DND-41 (cell line): ENCODE results near the gene NEXN.

Source experiments
- EZH2 ChIP-seq: IDR thresholded peaks from 3 replicates; pipeline ENCODE4 v1.6.1; 2012; ENCODE audit warnings: borderline replicate concordance, low read depth, mild to moderate bottlenecking, moderate library complexity, low read length, inconsistent platforms; ENCODE audit not compliant: severe bottlenecking
- TF ChIP-seq, protein P1 (sequence below): IDR thresholded peaks from 2 replicates; pipeline ENCODE4 v1.5.1; 2012; ENCODE audit warnings: borderline replicate concordance, low read length, moderate library complexity, mild to moderate bottlenecking; ENCODE audit not compliant: poor library complexity, severe bottlenecking; ENCODE audit errors: extremely low read depth

DNA sequence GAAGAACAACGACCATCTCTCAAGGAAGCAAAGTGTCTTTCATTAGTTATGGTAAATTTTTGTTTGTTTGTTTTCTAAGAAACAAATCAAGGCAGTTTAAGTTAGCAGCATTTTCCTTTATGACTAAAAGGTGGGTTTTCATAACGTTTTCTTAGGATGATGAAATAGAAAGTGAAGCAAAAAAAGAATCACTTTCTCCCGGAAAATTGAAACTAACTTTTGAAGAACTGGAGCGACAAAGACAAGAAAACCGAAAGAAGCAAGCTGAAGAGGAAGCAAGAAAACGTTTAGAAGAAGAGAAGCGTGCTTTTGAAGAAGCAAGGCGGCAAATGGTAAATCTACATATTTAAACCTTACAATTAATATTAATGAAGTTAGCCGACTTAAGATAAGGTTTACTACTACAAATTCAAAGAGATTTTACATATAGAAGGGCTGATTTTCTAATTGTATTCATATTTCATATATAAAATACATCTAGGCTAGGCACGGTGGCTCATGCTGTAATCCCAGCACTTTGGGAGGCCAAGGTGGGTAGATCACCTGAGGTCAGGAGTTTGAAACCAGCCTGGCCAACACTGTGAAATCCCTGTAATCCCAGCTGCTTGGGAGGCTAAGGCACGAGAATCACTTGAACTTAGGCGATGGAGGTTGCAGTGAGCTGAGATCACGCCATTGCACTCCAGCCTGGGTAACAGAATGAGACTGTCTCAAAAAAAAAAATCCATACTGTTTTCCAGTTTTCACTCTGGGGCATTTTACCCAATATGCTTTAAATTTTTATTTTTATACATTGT, 38.3 kb downstream of the NEXN start:
- TF ChIP-seq, protein P1, sequence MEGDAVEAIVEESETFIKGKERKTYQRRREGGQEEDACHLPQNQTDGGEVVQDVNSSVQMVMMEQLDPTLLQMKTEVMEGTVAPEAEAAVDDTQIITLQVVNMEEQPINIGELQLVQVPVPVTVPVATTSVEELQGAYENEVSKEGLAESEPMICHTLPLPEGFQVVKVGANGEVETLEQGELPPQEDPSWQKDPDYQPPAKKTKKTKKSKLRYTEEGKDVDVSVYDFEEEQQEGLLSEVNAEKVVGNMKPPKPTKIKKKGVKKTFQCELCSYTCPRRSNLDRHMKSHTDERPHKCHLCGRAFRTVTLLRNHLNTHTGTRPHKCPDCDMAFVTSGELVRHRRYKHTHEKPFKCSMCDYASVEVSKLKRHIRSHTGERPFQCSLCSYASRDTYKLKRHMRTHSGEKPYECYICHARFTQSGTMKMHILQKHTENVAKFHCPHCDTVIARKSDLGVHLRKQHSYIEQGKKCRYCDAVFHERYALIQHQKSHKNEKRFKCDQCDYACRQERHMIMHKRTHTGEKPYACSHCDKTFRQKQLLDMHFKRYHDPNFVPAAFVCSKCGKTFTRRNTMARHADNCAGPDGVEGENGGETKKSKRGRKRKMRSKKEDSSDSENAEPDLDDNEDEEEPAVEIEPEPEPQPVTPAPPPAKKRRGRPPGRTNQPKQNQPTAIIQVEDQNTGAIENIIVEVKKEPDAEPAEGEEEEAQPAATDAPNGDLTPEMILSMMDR, result no peak
- TF ChIP-seq EZH2, result no peak
